Measurements from ENCODE around the gene EIF2D.
"Not testable (repeated sequence)": the region's sequence is repeated elsewhere in the genome, so short reads cannot be mapped to it uniquely, and the experiment has no call there.

Gene EIF2D

DNA sequence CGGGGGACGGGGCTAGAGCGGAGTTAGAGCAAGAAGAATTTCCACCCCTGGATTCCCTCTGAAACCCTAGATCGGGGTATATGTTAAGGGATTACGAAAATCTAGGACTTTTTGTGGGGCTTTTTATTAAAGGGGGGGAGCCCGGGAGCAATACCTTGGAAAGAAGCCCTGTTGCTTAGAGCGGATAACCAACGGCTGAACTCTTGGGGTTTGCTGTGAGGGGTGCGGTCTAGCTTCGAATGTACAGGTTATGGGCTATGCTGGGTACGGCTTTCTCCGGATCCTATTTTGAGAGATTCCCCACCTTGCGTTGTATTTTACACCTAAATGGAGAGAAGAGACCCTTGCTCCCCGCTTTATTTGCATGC lies 23.7 kb upstream of the EIF2D start:
- DNase-seq (ENCODE audit: low spot score) = no peak

- DNase-seq (ENCODE audit: low spot score) = peak; percentile 96
These were observed 23.1 kb upstream of the EIF2D start, which contains the start of gene DYRK3 for GRCh38 chr1:206635080-206635977. TSS of gene DYRK3 (plus strand) at chr1:206635536. CDS start at chr1:206635704, 168 bp downstream.

GRCh38 chr1:206634365-206635079 lies 22.3 kb upstream of the EIF2D start:
- peak; percentile 94 for DNase-seq (ENCODE audit: low spot score)

GRCh38 chr1:206633708-206634121 lies 21.4 kb upstream of the EIF2D start:
- no peak for DNase-seq (ENCODE audit: low spot score)

- peak; percentile 70 for DNase-seq (ENCODE audit: low spot score)
These were observed 18.8 kb upstream of the EIF2D start for GRCh38 chr1:206631085-206631509.

- no peak for DNase-seq (ENCODE audit: low spot score)
These were observed 16.7 kb upstream of the EIF2D start for GRCh38 chr1:206628916-206629315.

DNA sequence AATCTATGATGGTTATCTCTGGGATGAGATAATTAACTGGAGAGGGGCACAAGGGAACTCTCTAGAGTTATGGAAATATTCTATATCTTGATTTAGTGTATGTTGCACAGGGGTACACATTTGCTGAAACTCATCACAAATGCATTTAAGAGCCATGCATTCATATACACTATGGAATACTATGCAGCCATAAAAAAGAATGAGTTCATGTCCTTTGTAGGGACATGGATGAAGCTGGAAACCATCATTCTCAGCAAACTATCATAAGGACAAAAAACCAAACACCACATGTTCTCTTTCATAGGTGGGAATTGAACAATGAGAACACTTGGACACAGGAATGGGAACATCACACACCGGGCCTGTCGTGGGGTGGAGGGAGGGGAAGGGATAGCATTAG lies 14.1 kb upstream of the EIF2D start:
- not testable (repeated sequence) for DNase-seq (ENCODE audit: low spot score)

DNA sequence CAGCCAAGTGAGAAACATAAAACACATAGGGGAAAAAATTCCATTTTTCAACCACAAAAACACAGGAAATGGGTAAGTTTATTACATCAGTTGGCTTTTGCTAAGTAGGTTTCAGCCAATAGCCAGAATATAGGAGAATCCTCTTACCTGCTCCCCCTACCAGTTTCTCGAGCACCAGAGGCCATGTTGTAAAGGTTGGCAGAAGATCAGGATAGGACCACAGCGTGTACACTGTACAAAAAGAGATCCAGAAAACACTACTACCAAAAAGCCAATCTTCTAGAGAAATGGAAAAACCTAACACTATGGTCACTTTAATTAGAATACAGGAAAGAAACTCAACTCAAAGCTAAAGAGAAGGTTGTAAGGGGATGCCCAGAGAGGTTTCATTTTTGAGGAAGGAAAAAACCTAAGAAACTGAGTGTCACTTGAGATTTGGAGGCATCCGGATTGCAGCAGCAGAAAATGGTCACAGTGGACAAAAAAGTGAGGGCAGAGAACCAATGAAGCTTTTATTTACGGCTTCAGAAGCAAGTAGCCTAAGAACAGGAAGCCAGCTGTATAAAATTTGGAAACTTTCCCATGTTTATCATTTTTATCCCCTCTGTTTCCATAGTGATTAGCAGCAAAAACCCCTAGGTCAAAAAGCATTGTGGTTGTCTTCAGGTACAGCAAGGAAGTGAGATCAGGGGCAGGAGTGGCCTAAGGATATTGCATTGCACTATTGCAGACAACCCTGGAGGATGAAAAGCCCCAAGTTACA lies 2.9 kb downstream of the EIF2D start:
- no peak for DNase-seq (ENCODE audit: low spot score)

- DNase-seq (ENCODE audit: low spot score) = peak; percentile 41
These were observed 4.1 kb downstream of the EIF2D start for GRCh38 chr1:206608108-206608698.

GRCh38 chr1:206606867-206607266 lies 5.4 kb downstream of the EIF2D start:
- DNase-seq (ENCODE audit: low spot score) = no peak

- DNase-seq (ENCODE audit: low spot score) = no peak
These were observed 7.4 kb downstream of the EIF2D start for GRCh38 chr1:206604861-206605260.

DNA sequence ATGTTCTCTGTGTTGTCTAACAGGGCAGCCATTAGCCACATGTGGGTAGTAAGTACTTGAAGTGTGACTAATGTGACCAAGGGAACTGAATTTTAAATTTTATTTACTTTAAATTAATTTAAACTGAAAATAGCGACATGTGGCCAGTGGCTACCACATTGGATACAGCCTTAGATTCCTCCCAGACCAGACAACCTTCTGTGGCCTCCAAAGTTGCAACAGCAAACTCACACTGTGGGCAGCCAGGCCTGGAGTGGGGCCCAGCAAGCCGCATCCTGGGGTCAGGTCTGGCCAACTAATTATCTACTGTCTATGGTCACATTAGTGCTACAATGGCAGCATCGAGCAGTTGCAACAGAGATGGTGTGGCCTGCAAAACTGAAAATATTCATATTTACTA lies 11.7 kb downstream of the EIF2D start:
- DNase-seq (ENCODE audit: low spot score) = no peak

DNA sequence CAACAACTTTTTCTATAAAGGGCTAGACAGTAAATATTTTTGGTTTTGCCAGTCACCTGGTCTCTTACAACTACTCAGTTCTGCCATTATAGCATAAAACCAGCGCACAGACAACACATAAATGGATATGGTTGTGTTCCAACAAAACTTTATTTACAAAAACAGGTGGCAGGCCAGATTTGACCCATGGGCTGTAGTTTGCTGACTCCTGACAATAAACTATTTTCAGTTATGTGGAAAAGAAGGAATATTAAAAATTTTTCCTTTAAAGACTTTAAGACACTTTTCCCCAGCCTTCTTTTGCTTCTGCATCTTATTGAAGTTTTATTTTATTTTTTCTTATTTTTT lies 16.0 kb downstream of the EIF2D start:
- no peak for DNase-seq (ENCODE audit: low spot score)

DNA sequence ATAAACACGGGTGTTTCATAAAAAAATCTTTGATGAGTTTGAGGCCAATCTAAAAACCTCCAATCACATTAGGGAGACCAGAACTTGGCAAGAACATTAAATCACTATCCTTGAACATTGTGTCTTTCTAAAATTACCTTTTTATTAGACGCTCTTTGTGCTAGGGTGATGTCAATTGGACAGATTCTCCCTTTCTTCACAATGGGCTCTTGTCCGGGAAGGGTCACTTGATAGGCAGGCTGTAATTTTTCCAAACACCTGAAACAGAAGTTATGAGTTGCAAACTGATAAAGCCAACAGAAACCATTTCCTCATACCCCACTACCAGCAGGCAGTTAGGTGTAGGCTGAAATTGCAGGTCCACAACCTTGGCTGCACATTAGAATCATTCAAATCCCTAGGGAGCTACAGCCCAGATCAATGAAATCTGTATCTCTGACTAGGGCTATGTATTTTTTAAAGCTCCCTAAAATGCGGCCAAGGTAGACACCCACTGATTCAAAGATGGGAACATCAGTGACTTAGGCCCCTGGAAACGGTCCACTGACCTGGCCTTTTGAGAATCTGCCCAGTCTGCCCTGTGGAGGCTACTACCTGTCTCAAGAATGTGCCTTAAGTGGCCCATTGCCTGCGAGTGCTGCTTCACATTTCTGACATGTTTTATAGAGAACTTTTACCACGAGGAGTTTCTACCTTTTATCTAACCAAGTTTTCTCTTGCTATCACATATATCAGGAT lies 16.5 kb downstream of the EIF2D start:
- no peak for DNase-seq (ENCODE audit: low spot score)

- DNase-seq (ENCODE audit: low spot score) = no peak
These were observed 18.8 kb downstream of the EIF2D start for GRCh38 chr1:206593351-206593925.

- no peak for DNase-seq (ENCODE audit: low spot score)
These were observed 20.6 kb downstream of the EIF2D start for GRCh38 chr1:206591696-206592095.

DNA sequence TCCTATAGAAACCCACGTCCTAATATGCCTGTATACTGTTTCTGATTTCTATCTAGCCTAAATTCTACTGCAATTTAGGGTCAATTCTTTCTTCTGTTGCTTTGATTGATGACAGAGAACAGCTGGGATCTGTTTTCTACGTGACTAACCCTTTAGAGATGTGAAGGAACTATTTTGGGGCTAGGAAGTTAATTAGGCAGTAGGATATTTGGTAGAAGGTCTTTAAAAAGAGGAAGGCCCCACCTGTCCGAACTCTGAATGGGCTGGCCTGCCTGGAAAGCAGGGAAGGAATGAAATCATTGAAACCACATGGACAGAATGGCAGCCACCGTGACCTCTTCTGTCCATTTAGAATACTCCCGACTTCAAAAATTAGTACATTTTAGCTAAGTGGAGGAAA lies 21.0 kb downstream of the EIF2D start:
- no peak for DNase-seq (ENCODE audit: low spot score)

DNA sequence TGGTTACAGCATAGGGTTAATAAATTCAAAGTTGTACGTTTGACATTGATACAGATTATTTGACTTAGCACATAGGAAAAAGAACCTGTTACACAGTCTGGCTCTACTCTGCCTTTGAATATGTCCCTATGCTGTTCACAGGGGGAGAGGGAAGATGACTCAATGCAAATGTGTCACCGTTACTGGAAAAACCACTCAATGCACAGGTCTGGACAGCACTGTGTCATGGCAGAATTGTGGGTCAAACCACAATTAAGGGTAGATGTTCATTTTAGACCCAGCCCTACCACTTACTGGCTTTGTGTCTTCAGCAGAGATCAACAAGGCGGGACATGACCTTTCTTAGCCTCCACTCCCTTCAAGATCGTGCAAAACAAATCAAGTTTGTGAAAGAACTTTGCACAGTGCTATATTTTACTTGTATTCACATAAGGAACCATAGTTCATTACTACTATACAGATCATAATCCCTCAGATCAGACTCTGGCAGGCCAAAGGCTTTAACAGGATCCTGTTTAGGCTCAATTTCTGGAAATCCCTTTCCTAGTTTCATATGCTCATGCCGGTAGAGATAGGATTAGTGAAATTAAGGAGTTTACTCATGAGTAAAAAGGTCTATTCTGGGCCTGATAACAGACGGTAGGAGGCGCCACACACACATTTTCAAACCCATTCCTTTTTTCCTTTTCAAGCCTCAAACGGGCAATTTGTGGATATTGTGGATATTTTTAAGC lies 22.1 kb downstream of the EIF2D start:
- DNase-seq (ENCODE audit: low spot score) = no peak

- no peak for DNase-seq (ENCODE audit: low spot score)
These were observed 23.1 kb downstream of the EIF2D start for GRCh38 chr1:206589206-206589605.

DNA sequence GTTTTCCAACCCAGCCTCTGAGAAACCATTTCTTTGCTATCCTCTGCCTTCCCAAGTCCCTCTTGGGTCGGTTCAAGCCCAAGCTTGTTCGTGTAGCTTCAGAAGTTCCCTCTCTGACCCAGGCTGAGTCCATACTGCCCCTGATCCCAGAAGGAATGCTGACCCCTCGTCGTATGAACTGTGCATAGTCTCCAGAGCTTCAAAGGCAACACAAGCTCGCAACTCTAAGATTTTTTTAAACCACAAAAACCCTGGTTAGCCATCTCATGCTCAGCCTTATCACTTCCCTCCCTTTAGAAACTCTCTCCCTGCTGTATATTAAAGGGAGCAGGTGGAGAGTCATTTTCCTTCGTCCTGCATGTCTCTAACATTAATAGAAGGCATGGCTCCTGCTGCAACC lies 23.8 kb downstream of the EIF2D start:
- DNase-seq (ENCODE audit: low spot score) = no peak
